ENCODE measurements around the gene CA7.
"Not testable (repeated sequence)": the region's sequence is repeated elsewhere in the genome, so short reads cannot be mapped to it uniquely, and the experiment has no call there.

The CA7 gene

GRCh38 chr16:66874079-66874775, 30.0 kb downstream of the CA7 start:
- peak; percentile 27 for DNase-seq

- peak; percentile 32 for DNase-seq
Observed at GRCh38 chr16:66878067-66878466, 33.9 kb downstream of the CA7 start.

- peak; percentile 89 for DNase-seq
Observed at GRCh38 chr16:66880288-66881013, 36.2 kb downstream of the CA7 start, which contains the start of gene PDP2. Gene PDP2 (plus strand): TSS chr16:66880515. CDS start chr16:66884285, 3,770 bp downstream.

- DNase-seq, result peak; percentile 12
Observed at GRCh38 chr16:66881014-66881417, 36.8 kb downstream of the CA7 start.

GRCh38 chr16:66881560-66881959, 37.3 kb downstream of the CA7 start:
- no peak for DNase-seq

GRCh38 chr16:66881964-66882508, 37.8 kb downstream of the CA7 start:
- no peak for DNase-seq

GRCh38 chr16:66882702-66883101, 38.5 kb downstream of the CA7 start:
- DNase-seq, result no peak

GRCh38 chr16:66885491-66885890, 41.3 kb downstream of the CA7 start:
- DNase-seq, result no peak

- DNase-seq, result no peak
Observed at GRCh38 chr16:66886321-66886720, 42.1 kb downstream of the CA7 start.

GRCh38 chr16:66886914-66887313, 42.7 kb downstream of the CA7 start:
- DNase-seq, result no peak

- no peak for DNase-seq
Observed at GRCh38 chr16:66888647-66889615, 44.7 kb downstream of the CA7 start.

GRCh38 chr16:66889622-66890021, 45.4 kb downstream of the CA7 start:
- no peak for DNase-seq

GRCh38 chr16:66890799-66891198, 46.6 kb downstream of the CA7 start:
- DNase-seq, result no peak

GRCh38 chr16:66891360-66891759, 47.1 kb downstream of the CA7 start:
- DNase-seq, result no peak

GRCh38 chr16:66891797-66892196, 47.6 kb downstream of the CA7 start:
- DNase-seq, result no peak

- DNase-seq, result no peak
Observed at GRCh38 chr16:66894055-66894454, 49.8 kb downstream of the CA7 start.

- peak; percentile 32 for DNase-seq
Observed at GRCh38 chr16:66894948-66895688, 50.9 kb downstream of the CA7 start.

- DNase-seq, result no peak
Observed at GRCh38 chr16:66895689-66895979, 51.4 kb downstream of the CA7 start.

GRCh38 chr16:66895999-66896398, 51.8 kb downstream of the CA7 start:
- DNase-seq, result no peak

GRCh38 chr16:66896682-66897081, 52.5 kb downstream of the CA7 start:
- DNase-seq, result not testable (repeated sequence)

GRCh38 chr16:66898207-66898606, 54.0 kb downstream of the CA7 start:
- no peak for DNase-seq

GRCh38 chr16:66898933-66899309, 54.7 kb downstream of the CA7 start:
- no peak for DNase-seq
